IMR-90 (cell line): ENCODE data around the gene PLEKHH2. TPM values are rescaled to one million over a fixed set of nuclear protein-coding genes. Genes with fewer than 3 reads are reported as not detected.

ENCODE experiments used
- ATAC-seq: fragments of 200-7000 bp; cut with Tn5 transposase; 2 replicates; pipeline ENCODE4 v1.9.1; 2020; ENCODE audit warnings: low read depth, mild to moderate bottlenecking, moderate library complexity
- BruUV-seq: library from RNA; stranded (reverse); fragments of 400-500 nt; replicated peaks from 2 replicates; lab custom pipeline; 2021; lab: Mats Ljungman, UMichigan
- CTCF ChIA-PET: fragments of 300-600 bp; formaldehyde crosslinking; extraction: SDS; loops from one replicate; lab custom pipeline; 2021; ENCODE audit warnings: antibody characterized with exemption; lab: Yijun Ruan, JAX
- POLR2A ChIA-PET: fragments of 300-600 bp; sonication (Branson Sonifier 250); formaldehyde crosslinking; loops from one replicate; lab custom pipeline; 2022; ENCODE audit warnings: antibody characterized with exemption; ENCODE audit not compliant: unreplicated experiment; lab: Charles Lee
- DNase-seq: peaks from one replicate; pipeline ENCODE4 v3.0.0; 2013
- H2AFZ ChIP-seq: replicated peaks from 2 replicates; pipeline ENCODE3; 2013; ENCODE audit warnings: low read length, mild to moderate bottlenecking; ENCODE audit not compliant: poor library complexity
- H2AK5ac ChIP-seq: 2 replicates; pipeline ENCODE4 v1.6.1; 2013; ENCODE audit warnings: low read depth, low read length, inconsistent platforms
- H2AK9ac ChIP-seq: replicated peaks from 2 replicates; pipeline ENCODE3; 2013; ENCODE audit warnings: mild to moderate bottlenecking, low read depth, low read length, moderate library complexity; ENCODE audit not compliant: poor library complexity
- H2BK120ac ChIP-seq: 2 replicates; pipeline ENCODE4 v1.6.1; 2013; ENCODE audit warnings: low read depth, low read length, inconsistent platforms
- H2BK15ac ChIP-seq: 3 replicates; pipeline ENCODE4 v1.6.1; 2013; ENCODE audit warnings: low read depth, low read length, inconsistent platforms
- H2BK20ac ChIP-seq: 2 replicates; pipeline ENCODE4 v1.6.1; 2013; ENCODE audit warnings: low read depth, mild to moderate bottlenecking, inconsistent platforms, low read length, moderate library complexity
- H2BK5ac ChIP-seq: 2 replicates; pipeline ENCODE4 v1.6.1; 2013; ENCODE audit warnings: mild to moderate bottlenecking, low read depth, low read length, inconsistent platforms; ENCODE audit not compliant: poor library complexity, severe bottlenecking
- H3K14ac ChIP-seq: replicated peaks from 2 replicates; pipeline ENCODE4 v1.6.1; 2013; ENCODE audit warnings: low read depth, low read length, inconsistent platforms
- H3K18ac ChIP-seq: 2 replicates; pipeline ENCODE4 v1.6.1; 2013; ENCODE audit warnings: low read depth, low read length, control low read depth
- H3K23ac ChIP-seq: 2 replicates; pipeline ENCODE4 v1.6.1; 2013; ENCODE audit warnings: low read depth, low read length, inconsistent platforms
- H3K27ac ChIP-seq: 2 replicates; pipeline ENCODE4 v1.5.1; 2013; ENCODE audit warnings: mild to moderate bottlenecking, control low read depth, low read length; ENCODE audit not compliant: insufficient read depth
- H3K27me3 ChIP-seq: 2 replicates; pipeline ENCODE4 v1.6.1; 2013; ENCODE audit warnings: low read length; ENCODE audit not compliant: control insufficient read depth, insufficient read depth
- H3K36me3 ChIP-seq: 2 replicates; pipeline ENCODE4 v1.6.1; 2013; ENCODE audit warnings: low read length, mixed read lengths; ENCODE audit not compliant: control insufficient read depth, insufficient read depth
- H3K4ac ChIP-seq: 2 replicates; pipeline ENCODE4 v1.6.1; 2013; ENCODE audit warnings: low read depth, low read length, inconsistent platforms
- H3K4me1 ChIP-seq: 2 replicates; pipeline ENCODE4 v1.6.1; 2013; ENCODE audit warnings: low read length, mixed read lengths; ENCODE audit not compliant: control insufficient read depth, insufficient read depth
- H3K4me2 ChIP-seq: 2 replicates; pipeline ENCODE4 v1.6.1; 2013; ENCODE audit warnings: low read depth, mild to moderate bottlenecking, control low read depth, low read length, moderate library complexity
- H3K4me3 ChIP-seq: 2 replicates; pipeline ENCODE4 v1.5.1; 2013; ENCODE audit warnings: low read depth, mild to moderate bottlenecking, control low read depth, low read length, moderate library complexity; ENCODE audit not compliant: insufficient read depth
- H3K56ac ChIP-seq: 2 replicates; pipeline ENCODE4 v1.6.1; 2013; ENCODE audit warnings: low read length, inconsistent platforms; ENCODE audit not compliant: insufficient read depth; ENCODE audit errors: extremely low read depth
- H3K79me1 ChIP-seq, 2 experiments: 2 replicates each; pipeline ENCODE4 v1.6.1; 2013; ENCODE audit warnings: low read length in 2 of 2, inconsistent platforms in 1 of 2, low read depth in 1 of 2
- H3K9ac ChIP-seq: 2 replicates; pipeline ENCODE4 v1.6.1; 2013; ENCODE audit warnings: low read depth, low read length, control low read depth
- H3K9me1 ChIP-seq: 2 replicates; pipeline ENCODE4 v1.6.1; 2013; ENCODE audit warnings: low read length, inconsistent platforms; ENCODE audit not compliant: insufficient read depth
- H3K9me3 ChIP-seq: 2 replicates; pipeline ENCODE4 v1.6.1; 2013; ENCODE audit warnings: low read length; ENCODE audit not compliant: control insufficient read depth, insufficient read depth
- H4K20me1 ChIP-seq: 2 replicates; pipeline ENCODE4 v1.6.1; 2013; ENCODE audit warnings: low read length, inconsistent platforms; ENCODE audit not compliant: insufficient read depth
- H4K5ac ChIP-seq: 2 replicates; pipeline ENCODE4 v1.6.1; 2013; ENCODE audit warnings: mild to moderate bottlenecking, low read depth, low read length, control low read depth
- H4K8ac ChIP-seq, 2 experiments: 2 replicates each; pipeline ENCODE4 v1.6.1; 2013; ENCODE audit warnings: low read depth in 2 of 2, low read length in 2 of 2, control low read depth in 1 of 2, inconsistent platforms in 1 of 2
- H4K91ac ChIP-seq: 2 replicates; pipeline ENCODE4 v1.6.1; 2013; ENCODE audit warnings: low read depth, low read length, inconsistent platforms; ENCODE audit not compliant: insufficient read depth
- BHLHE40 ChIP-seq: fragments of 150-350 bp; IDR thresholded peaks from 2 replicates; pipeline ENCODE4 v1.6.1; 2016; ENCODE audit warnings: mild to moderate bottlenecking, low read depth, low read length
- CEBPB ChIP-seq: IDR thresholded peaks from 2 replicates; pipeline ENCODE4 v1.6.1; 2012; ENCODE audit warnings: low read depth, low read length, improper control_type of control experiment
- CHD1 ChIP-seq: IDR thresholded peaks from 2 replicates; pipeline ENCODE4 v1.6.1; 2012; ENCODE audit warnings: low read depth, low read length, improper control_type of control experiment
- ELK1 ChIP-seq: fragments of 150-350 bp; IDR thresholded peaks from 2 replicates; pipeline ENCODE4 v1.6.1; 2016; ENCODE audit warnings: low read depth, mild to moderate bottlenecking, low read length, moderate library complexity, borderline replicate concordance
- FOS ChIP-seq: fragments of 150-350 bp; IDR thresholded peaks from 2 replicates; pipeline ENCODE4 v1.6.1; 2016; ENCODE audit warnings: low read depth, low read length
- MAFK ChIP-seq: IDR thresholded peaks from 2 replicates; pipeline ENCODE4 v1.6.1; 2012; ENCODE audit warnings: low read depth, low read length, improper control_type of control experiment
- MXI1 ChIP-seq: IDR thresholded peaks from 2 replicates; pipeline ENCODE4 v1.6.1; 2012; ENCODE audit warnings: low read depth, mild to moderate bottlenecking, low read length, moderate library complexity, borderline replicate concordance
- NFE2L2 ChIP-seq: fragments of 150-350 bp; IDR thresholded peaks from 2 replicates; pipeline ENCODE4 v1.6.1; 2016; ENCODE audit warnings: low read depth, mild to moderate bottlenecking, low read length
- POLR2A ChIP-seq: IDR thresholded peaks from 2 replicates; pipeline ENCODE4 v1.6.1; 2012; ENCODE audit warnings: mild to moderate bottlenecking, low read depth, low read length
- RAD21 ChIP-seq: IDR thresholded peaks from 2 replicates; pipeline ENCODE4 v1.6.1; 2012; ENCODE audit warnings: low read length, improper control_type of control experiment
- RCOR1 ChIP-seq: IDR thresholded peaks from 2 replicates; pipeline ENCODE4 v1.6.1; 2012; ENCODE audit warnings: mild to moderate bottlenecking, low read length, improper control_type of control experiment; ENCODE audit not compliant: insufficient replicate concordance
- RFX5 ChIP-seq: IDR thresholded peaks from 2 replicates; pipeline ENCODE4 v1.8.0; 2012; ENCODE audit warnings: low read depth, mild to moderate bottlenecking, low read length, moderate library complexity
- SMC3 ChIP-seq: fragments of 150-350 bp; IDR thresholded peaks from 2 replicates; pipeline ENCODE4 v1.6.1; 2016; ENCODE audit warnings: low read depth, mild to moderate bottlenecking, antibody characterized with exemption, low read length, moderate library complexity
- USF2 ChIP-seq: fragments of 150-350 bp; IDR thresholded peaks from 2 replicates; pipeline ENCODE4 v1.6.1; 2017; ENCODE audit warnings: mild to moderate bottlenecking, antibody characterized with exemption, low read length, low read depth
- WGBS, 2 experiments: methylation state at CpG; one replicate each; pipeline versions ENCODE4 v1.1.5 to v1.1.7; 2013; ENCODE audit warnings: missing lambda C conversion rate in 2 of 2; ENCODE audit not compliant: insufficient read length in 1 of 2; ENCODE audit errors: extremely low coverage in 2 of 2; 5-methylcytosine and 5-hydroxymethylcytosine counted together
- dilution Hi-C: fragments of 300-500 bp; cut with HindIII; formaldehyde crosslinking; loops from one replicate; pipeline ENCODE4 v1.14.3; 2018; ENCODE audit warnings: low sequenced_read_pairs; ENCODE audit not compliant: unreplicated experiment
- in situ Hi-C: fragments of 300-500 bp; cut with MboI; formaldehyde crosslinking; loops from 3 replicates; pipeline ENCODE4 v1.14.3; 2019; ENCODE audit warnings: low sequenced_read_pairs, inconsistent platforms, mixed read lengths
- intact Hi-C: fragments of 100-400 bp; cut with micrococcal nuclease; formaldehyde crosslinking; loops from 2 replicates; pipeline ENCODE4 v1.10.0; 2022
- polyA plus RNA-seq, 3 experiments: library from polyadenylated mRNA; depleted of rRNA; stranded (reverse); fragments of >200 nt; gene quantifications; 2 replicates each; pipeline ENCODE4 v1.2.3, GENCODE V29; 2012; ENCODE audit warnings: low replicate concordance in 1 of 3
- total RNA-seq: library from RNA; depleted of rRNA; stranded (reverse); fragments of >200 nt; gene quantifications from 2 replicates; pipeline ENCODE4 v1.2.3, GENCODE V29; 2012
- TF ChIP-seq, protein P1 (sequence below): conservative IDR thresholded peaks from 2 replicates; pipeline ENCODE4 v1.5.1; 2012; ENCODE audit warnings: mild to moderate bottlenecking, low read depth, low read length, improper control_type of control experiment

Gene PLEKHH2
- total and polyA plus RNA-seq, 2 of the 4 experiments (the other 2 are of a cell fraction) = 2.0 to 3.3 TPM

- ChIA-PET POLR2A (no interaction called here), CTCF (no interaction called here)
- TF ChIP-seq ELK1 = no peak
- no peak for TF ChIP-seq MAFK
- no peak for TF ChIP-seq CEBPB
- TF ChIP-seq MXI1 = no peak
- no peak for TF ChIP-seq CHD1
- TF ChIP-seq RFX5 = no peak
- TF ChIP-seq POLR2A = no peak
- TF ChIP-seq USF2 = no peak
- TF ChIP-seq RCOR1 = no peak
- TF ChIP-seq, protein P1, sequence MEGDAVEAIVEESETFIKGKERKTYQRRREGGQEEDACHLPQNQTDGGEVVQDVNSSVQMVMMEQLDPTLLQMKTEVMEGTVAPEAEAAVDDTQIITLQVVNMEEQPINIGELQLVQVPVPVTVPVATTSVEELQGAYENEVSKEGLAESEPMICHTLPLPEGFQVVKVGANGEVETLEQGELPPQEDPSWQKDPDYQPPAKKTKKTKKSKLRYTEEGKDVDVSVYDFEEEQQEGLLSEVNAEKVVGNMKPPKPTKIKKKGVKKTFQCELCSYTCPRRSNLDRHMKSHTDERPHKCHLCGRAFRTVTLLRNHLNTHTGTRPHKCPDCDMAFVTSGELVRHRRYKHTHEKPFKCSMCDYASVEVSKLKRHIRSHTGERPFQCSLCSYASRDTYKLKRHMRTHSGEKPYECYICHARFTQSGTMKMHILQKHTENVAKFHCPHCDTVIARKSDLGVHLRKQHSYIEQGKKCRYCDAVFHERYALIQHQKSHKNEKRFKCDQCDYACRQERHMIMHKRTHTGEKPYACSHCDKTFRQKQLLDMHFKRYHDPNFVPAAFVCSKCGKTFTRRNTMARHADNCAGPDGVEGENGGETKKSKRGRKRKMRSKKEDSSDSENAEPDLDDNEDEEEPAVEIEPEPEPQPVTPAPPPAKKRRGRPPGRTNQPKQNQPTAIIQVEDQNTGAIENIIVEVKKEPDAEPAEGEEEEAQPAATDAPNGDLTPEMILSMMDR = no peak
- no peak for TF ChIP-seq FOS
- TF ChIP-seq SMC3 = no peak
- no peak for TF ChIP-seq RAD21
- TF ChIP-seq NFE2L2 = no peak
- no peak for TF ChIP-seq BHLHE40
- Histone ChIP-seq H3K14ac (no peak overlapping the region), H2BK15ac (no peak overlapping the region), H2BK20ac (no peak overlapping the region), H3K4me3 (no peak overlapping the region), H3K18ac (no peak overlapping the region), H3K56ac (no peak overlapping the region), H3K9me1 (0 out of 2 replicates have a peak, but pooled peaks cover 6% of the 10 kb centered on the region), H2BK120ac (no peak overlapping the region), H2AK5ac (no peak overlapping the region), H2BK5ac (no peak overlapping the region), H3K23ac (no peak overlapping the region), H3K9ac (no peak overlapping the region), H3K36me3 (peaks cover 2% of the 10 kb centered on the region; the same call in 1 of the 2 replicates), H3K27me3 (no peaks in the 10 kb centered on the region), H3K27ac (no peak overlapping the region), H2AK9ac (no peak overlapping the region), H2AFZ (no peak overlapping the region), H3K9me3 (no peaks in the 10 kb centered on the region), H4K20me1 (no peaks in the 10 kb centered on the region), H4K91ac (no peak overlapping the region), H3K79me1 (no peaks in the 10 kb centered on the region), H3K4me1 (peaks cover 3% of the 10 kb centered on the region; the same call in 1 of the 2 replicates), H4K8ac (no peak overlapping the region), H3K4ac (no peak overlapping the region), H4K5ac (no peak overlapping the region), H3K4me2 (no peak overlapping the region)
- intact Hi-C loops = no loop called here
- no peak for DNase-seq
- BruUV-seq = no TSS peak
- WGBS, 2 experiments = no CpG with 5 or more reads among the region's 2 CpGs
- in situ Hi-C loops = no loop called here
- ATAC-seq = no peak
- dilution Hi-C loops = no loop called here
These were observed 101.2 kb downstream of the PLEKHH2 start for GRCh38 chr2:43738257-43738656.
